ENCODE results near the gene GLRX5.

DNA sequence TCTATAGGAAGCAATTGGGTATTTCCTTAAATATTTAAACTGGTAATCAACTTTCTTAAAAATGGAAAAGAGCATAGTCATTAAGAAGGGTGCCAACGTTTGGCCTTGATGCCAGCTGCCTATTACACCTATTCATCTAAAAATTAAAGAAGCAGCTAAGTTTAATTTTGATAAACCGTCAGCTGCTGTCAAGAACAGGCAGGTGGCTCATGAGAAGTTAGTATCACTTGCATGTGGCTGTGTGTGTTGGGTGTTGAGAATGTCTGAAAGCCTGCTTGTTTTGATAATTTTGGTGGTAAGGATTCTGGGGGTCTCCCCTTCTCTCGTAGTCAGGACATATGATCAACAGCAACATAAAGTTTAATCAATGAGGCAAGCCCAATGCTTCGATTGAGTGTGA is 6.5 kb downstream of the GLRX5 start:
- TF ChIP-seq, protein P1, sequence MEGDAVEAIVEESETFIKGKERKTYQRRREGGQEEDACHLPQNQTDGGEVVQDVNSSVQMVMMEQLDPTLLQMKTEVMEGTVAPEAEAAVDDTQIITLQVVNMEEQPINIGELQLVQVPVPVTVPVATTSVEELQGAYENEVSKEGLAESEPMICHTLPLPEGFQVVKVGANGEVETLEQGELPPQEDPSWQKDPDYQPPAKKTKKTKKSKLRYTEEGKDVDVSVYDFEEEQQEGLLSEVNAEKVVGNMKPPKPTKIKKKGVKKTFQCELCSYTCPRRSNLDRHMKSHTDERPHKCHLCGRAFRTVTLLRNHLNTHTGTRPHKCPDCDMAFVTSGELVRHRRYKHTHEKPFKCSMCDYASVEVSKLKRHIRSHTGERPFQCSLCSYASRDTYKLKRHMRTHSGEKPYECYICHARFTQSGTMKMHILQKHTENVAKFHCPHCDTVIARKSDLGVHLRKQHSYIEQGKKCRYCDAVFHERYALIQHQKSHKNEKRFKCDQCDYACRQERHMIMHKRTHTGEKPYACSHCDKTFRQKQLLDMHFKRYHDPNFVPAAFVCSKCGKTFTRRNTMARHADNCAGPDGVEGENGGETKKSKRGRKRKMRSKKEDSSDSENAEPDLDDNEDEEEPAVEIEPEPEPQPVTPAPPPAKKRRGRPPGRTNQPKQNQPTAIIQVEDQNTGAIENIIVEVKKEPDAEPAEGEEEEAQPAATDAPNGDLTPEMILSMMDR (conservative IDR thresholded peaks at IDR 0.05 in 1 of 2, IDR thresholded peaks at IDR 0.05 in 1 of 2; ENCODE audit: extremely low read depth in 1 of 2, insufficient read depth in 1 of 2, low read depth in 1 of 2, low read length in 2 of 2), result no peak
- TF ChIP-seq EZH2 (IDR thresholded peaks at IDR 0.05; ENCODE audit: borderline replicate concordance, low read length), result no peak

All from mammary epithelial cell (primary cell).